Adipose tissue (tissue), 3 donors: ENCODE data around the gene MRPL21. TPM values are rescaled to one million over a fixed set of nuclear protein-coding genes. Genes with fewer than 3 reads are reported as not detected.

Source experiments
- H3K27ac ChIP-seq: one replicate; pipeline ENCODE4 v1.5.1; 2013; ENCODE audit warnings: low read depth, low read length
- WGBS, 3 donors: extraction: QIAGEN DNeasy Blood & Tissue Kit; methylation state at CpG; one replicate each; pipeline ENCODE4 v1.1.7; 2013; 5-methylcytosine and 5-hydroxymethylcytosine counted together
- polyA plus RNA-seq, 3 donors: library from polyadenylated mRNA; stranded (reverse); fragments of 200-250 nt; gene quantifications; one replicate each; pipeline ENCODE4 v1.2.3, GENCODE V29; 2013
- donor health status: healthy with polysubstance abuse.
- donor health status: Bipolar disorder and iron deficiency.
- donor health status: healthy.

The MRPL21 gene
- polyA plus RNA-seq, 3 donors: 51.8 to 69.3 (median 65.1) TPM

DNA sequence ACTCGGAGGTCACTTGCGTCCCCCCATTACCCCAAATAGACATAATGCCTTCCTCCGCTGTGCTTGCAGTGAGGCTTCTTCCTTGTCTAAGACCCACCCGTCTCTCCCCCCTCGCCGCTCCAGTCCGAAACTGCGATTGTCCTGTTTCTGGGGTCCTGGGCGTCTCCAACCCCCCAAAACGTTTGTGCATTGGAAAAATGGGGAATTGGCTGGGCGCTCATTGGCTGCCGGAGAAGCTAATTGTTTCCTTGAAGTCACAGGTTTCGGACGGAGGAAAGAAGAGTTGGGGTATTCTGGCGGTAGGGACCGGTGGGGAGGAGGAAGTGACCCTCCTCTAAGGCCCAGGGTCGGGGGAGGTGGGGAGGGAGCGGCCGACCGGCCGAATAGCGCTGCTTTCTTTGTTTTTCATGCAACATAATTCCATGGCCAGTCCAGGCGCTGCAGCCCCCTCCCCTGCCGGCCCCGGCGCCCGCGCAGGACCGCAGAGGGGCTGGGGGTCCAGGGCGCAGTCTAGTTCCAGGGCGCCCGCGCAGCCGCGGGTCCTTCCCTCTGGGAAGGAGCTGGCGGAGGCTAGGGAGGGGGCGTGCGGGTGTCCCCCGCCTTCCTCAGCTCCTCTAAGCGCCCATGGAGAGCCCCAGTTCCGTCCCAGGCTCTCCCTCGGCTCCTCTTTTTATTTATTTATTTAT lies 49.2 kb downstream of the MRPL21 start:
- WGBS, 3 donors: 16 to 24% (median 22%) methylated on average over 39 to 42 of the region's 42 CpGs
- no peak overlapping the region for H3K27ac ChIP-seq

GRCh38 chr11:68852628-68853027 lies 51.0 kb downstream of the MRPL21 start:
- 66 to 81% (median 70%) methylated on average over 8 of the region's 8 CpGs for WGBS, 3 donors
- no peak overlapping the region for H3K27ac ChIP-seq

- no peak overlapping the region for H3K27ac ChIP-seq
- WGBS, 3 donors: 86 to 90% (median 88%) methylated on average over 15 of the region's 15 CpGs
Observed at GRCh38 chr11:68848429-68848828, 55.2 kb downstream of the MRPL21 start.

DNA sequence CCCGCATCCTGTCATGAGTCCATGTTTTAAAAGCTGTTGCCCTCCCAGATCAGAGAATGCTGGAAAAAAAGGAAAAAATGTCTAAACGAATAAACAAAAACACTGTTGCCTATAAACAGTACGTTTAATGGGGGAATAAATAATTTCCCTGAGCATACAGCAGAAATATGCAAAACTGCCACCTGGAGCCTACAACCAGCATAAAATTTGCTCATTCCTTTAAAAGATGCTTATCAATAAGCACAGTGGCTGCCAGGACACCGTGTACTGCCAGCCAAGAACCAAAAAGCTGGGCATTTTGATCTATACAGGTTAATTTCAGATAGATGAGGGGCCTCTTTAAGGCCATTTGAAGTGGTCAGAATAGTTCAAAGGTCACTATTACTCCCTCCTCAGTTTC lies 56.2 kb downstream of the MRPL21 start:
- 71 to 83% (median 82%) methylated on average over 4 of the region's 4 CpGs for WGBS, 3 donors
- no peak overlapping the region for H3K27ac ChIP-seq

DNA sequence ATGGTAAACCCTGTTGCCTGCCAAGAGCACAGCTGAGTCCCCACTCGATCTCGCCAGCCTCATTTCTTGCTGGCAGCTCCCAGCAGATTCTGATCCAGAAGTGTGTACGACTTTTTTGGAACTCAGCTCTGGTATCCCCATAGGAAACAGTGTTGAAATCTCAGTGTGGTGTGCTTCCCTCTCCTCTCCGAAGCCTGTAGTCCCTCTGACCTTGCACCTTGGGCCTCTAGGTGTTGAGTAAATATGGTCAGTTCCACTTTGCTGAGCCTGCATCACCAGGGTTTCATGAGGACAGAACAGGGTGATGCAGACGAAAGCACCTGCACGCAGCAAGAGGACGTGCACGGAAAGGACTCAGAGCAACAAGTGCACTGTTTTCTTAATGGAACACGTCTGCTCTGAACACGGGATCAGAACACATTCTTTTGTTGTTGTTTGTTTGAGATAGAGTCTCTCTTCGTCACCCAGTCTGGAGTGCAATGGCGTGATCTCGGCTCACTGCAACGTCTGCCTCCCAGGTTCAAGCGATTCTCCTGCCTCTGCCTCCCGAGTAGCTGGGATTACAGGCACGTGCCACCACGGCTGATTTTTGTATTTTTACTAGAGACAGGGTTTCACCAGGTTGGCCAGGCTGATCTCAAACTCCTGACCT lies 58.2 kb downstream of the MRPL21 start:
- no peak overlapping the region for H3K27ac ChIP-seq
- 55 to 69% (median 68%) methylated on average over 18 of the region's 18 CpGs for WGBS, 3 donors

- H3K27ac ChIP-seq: no peak overlapping the region
- 64 to 83% (median 71%) methylated on average over 6 of the region's 6 CpGs for WGBS, 3 donors
Observed at GRCh38 chr11:68844801-68845200, 58.8 kb downstream of the MRPL21 start.

- 70 to 78% (median 75%) methylated on average over 3 of the region's 3 CpGs for WGBS, 3 donors
- H3K27ac ChIP-seq: no peak overlapping the region
Observed at GRCh38 chr11:68844376-68844775, 59.3 kb downstream of the MRPL21 start.

DNA sequence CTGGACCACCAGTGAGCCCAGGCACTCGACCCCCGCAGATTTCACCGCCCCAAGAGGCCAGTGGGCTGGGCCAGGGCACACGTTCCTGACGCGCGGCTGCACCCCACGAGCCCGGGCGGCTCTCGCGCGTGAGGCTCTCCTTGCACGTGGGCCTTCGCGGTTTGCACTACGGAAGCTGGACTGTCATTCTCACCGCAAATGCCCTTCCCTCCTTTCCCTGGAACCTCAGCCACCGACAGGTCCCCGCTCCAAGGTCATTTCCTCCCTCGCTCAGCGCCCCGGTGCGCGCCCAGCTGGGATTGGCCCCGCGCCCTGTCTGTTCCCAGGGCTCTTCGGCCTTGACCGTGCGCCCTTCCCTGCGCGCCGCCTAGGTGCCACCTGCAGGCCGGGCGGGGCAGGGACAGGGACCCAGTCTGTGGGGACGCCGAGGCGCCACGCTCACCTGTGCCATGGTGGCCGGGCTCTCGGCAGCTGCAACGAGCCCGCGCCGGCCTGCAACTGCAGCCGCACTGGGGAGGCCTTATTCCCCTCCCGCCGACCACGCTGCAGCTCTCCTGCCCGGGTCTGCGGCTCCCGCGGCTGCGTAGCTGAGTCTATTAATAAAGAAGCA lies 59.8 kb downstream of the MRPL21 start:
- H3K27ac ChIP-seq: no peak overlapping the region
- WGBS, 3 donors: 4 to 19% (median 15%) methylated on average over 42 to 54 of the region's 54 CpGs

DNA sequence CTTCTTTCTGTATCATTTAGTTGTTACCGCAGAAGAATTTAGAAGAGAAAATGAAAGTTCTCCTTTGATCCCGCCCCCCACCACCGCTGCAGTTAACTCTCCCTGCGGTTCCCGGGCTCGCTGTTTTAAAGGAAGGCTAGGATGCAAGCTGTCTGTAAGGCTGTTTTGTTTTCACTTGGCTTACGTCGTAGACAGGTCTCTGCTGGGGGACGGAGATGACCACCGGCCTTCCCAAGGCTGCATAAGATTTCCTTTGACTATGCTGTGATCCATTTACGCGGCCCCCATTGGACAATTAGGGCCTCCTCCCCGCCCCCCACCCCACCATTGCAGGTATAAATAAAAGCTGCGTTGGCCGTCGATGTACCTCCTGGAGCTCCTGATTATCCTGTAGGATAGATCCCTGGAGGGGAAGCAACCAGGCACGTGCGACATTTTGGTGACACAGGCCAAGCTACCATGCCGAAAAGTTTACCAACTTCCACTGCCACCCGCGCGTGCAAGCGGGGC lies 60.5 kb downstream of the MRPL21 start:
- no peak overlapping the region for H3K27ac ChIP-seq
- WGBS, 3 donors: 5 to 39% (median 9%) methylated on average over 23 of the region's 23 CpGs

DNA sequence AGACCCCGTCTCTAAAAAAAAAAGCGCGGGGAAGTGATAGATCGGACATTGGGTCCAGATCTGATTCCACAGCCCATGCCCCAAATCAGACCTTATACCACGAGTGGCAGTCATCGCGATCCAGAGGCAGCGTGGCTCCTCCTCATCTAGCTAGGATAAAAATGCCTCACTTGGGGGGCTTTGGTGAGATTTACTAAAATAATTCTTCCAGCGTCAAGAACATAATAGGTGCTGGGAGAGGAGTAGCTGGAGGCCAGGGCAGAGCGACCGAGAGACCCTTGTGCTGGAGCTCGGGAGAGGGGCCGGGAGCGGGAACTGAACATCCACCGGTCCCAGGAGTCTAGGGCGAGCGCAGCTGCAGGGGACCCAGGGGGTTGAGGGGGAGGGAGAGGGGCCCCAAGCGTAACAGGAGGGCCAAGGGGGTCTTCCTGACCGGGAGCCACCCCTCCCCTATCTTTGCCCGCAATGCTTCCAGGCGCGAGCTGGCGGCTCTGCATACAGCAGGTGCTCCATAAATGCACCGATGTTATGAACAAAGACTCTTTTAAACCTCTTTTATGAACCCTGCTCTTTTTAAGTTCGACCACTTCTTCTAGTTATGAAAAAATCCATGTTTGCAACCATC lies 61.1 kb downstream of the MRPL21 start:
- WGBS, 3 donors: 13 to 56% (median 20%) methylated on average over 25 of the region's 25 CpGs
- no peak overlapping the region for H3K27ac ChIP-seq

GRCh38 chr11:68841718-68842426 lies 61.8 kb downstream of the MRPL21 start, which contains the start of gene CPT1A:
CPT1A (minus strand) TSS chr11:68841916; CDS start chr11:68815474, 26,442 bp downstream.
- H3K27ac ChIP-seq: peak within 1 kb of the TSS; percentile 81
- 3 to 9% (median 3%) methylated on average over 46 to 81 of the region's 82 CpGs for WGBS, 3 donors

Other genes starting within 250 kb of the MRPL21 start
- 1 to 10 TPM; 1.7 to 5.3 (median 1.7) TPM for gene GAL, start 219.3 kb downstream of the MRPL21 start, polyA plus RNA-seq
- gene TESMIN, start 152.3 kb downstream of the MRPL21 start, polyA plus RNA-seq: 1 to 10 TPM in 2 of 3 donors, under 1 TPM in 1; 0.71 to 1.5 (median 1.5) TPM
- 10 to 100 TPM in 2 of 3 donors, 1 to 10 TPM in 1; 9.4 to 19.7 (median 11.6) TPM for gene CPT1A, start 61.9 kb downstream of the MRPL21 start, polyA plus RNA-seq
- gene IGHMBP2, start 59 bp upstream of the MRPL21 start, polyA plus RNA-seq: 10 to 100 TPM in 2 of 3 donors, 1 to 10 TPM in 1; 7.4 to 23.7 (median 11.3) TPM
- under 1 TPM in 1 of 3 donors, not detected in 2; 0.07 TPM for gene MRGPRD, start 77.2 kb upstream of the MRPL21 start, polyA plus RNA-seq
- 10 to 100 TPM in 2 of 3 donors, 1 to 10 TPM in 1; 2.0 to 34.5 (median 26.1) TPM for gene MRGPRF, start 109.4 kb upstream of the MRPL21 start, polyA plus RNA-seq
- gene TPCN2, start 145.1 kb upstream of the MRPL21 start, polyA plus RNA-seq: 10 to 100 TPM in 1 of 3 donors, 1 to 10 TPM in 2; 5.7 to 16.4 (median 8.8) TPM